SK-N-SH treated with all-trans-retinoic acid at 6 μM for 48 hours (cell line): ENCODE data around the gene KAZALD1.

Experiments used
- ATAC-seq: fragments of 200-7000 bp; cut with Tn5 transposase; 3 replicates; pipeline ENCODE4 v1.9.1; 2020; ENCODE audit warnings: mild to moderate bottlenecking, moderate library complexity
- ARNTL ChIP-seq: fragments of 450-650 bp; formaldehyde crosslinking; IDR thresholded peaks from 2 replicates; pipeline ENCODE4 v1.5.0; 2020; ENCODE audit warnings: low read depth, mild to moderate bottlenecking, moderate library complexity, borderline replicate concordance
- BACH2 ChIP-seq: fragments of 250-450 bp; sonication (Bioruptor Pico); IDR thresholded peaks from 2 replicates; pipeline ENCODE4 v1.9.0; 2021; ENCODE audit warnings: mild to moderate bottlenecking, borderline replicate concordance
- CREB5 ChIP-seq: fragments of 250-450 bp; sonication (Bioruptor Pico); IDR thresholded peaks from 2 replicates; pipeline ENCODE4 v1.5.1; 2020; ENCODE audit warnings: low read depth, mild to moderate bottlenecking, moderate library complexity
- CSRNP3 ChIP-seq: fragments of 250-450 bp; sonication (Bioruptor Pico); IDR thresholded peaks from 2 replicates; pipeline ENCODE4 v1.5.1; 2021; ENCODE audit warnings: mild to moderate bottlenecking, moderate library complexity
- ESRRG ChIP-seq: fragments of 250-450 bp; sonication (Bioruptor Pico); IDR thresholded peaks from 2 replicates; pipeline ENCODE4 v1.6.1; 2021; ENCODE audit warnings: mild to moderate bottlenecking
- ISL1 ChIP-seq: fragments of 250-450 bp; sonication (Bioruptor Pico); IDR thresholded peaks from 2 replicates; pipeline ENCODE4 v2.1.2; 2022; ENCODE audit warnings: mild to moderate bottlenecking, moderate library complexity
- PATZ1 ChIP-seq: fragments of 250-450 bp; sonication (Bioruptor Pico); IDR thresholded peaks from 2 replicates; pipeline ENCODE4 v1.8.0; 2020; ENCODE audit warnings: mild to moderate bottlenecking, moderate library complexity, borderline replicate concordance
- PPARA ChIP-seq: fragments of 250-450 bp; sonication (Bioruptor Pico); IDR thresholded peaks from 2 replicates; pipeline ENCODE4 v1.5.0; 2020; ENCODE audit warnings: mild to moderate bottlenecking, borderline replicate concordance
- RARB ChIP-seq: fragments of 250-450 bp; sonication (Bioruptor Pico); IDR thresholded peaks from 2 replicates; pipeline ENCODE4 v1.8.0; 2021; ENCODE audit warnings: mild to moderate bottlenecking, moderate library complexity
- SNAI2 ChIP-seq: fragments of 250-450 bp; sonication (Bioruptor Pico); IDR thresholded peaks from 2 replicates; pipeline ENCODE4 v1.5.0; 2020; ENCODE audit warnings: mild to moderate bottlenecking, moderate library complexity
- TCF4 ChIP-seq: fragments of 250-450 bp; sonication (Bioruptor Pico); IDR thresholded peaks from 2 replicates; pipeline ENCODE4 v1.8.0; 2021; ENCODE audit warnings: mild to moderate bottlenecking, moderate library complexity, borderline replicate concordance
- TOX ChIP-seq: fragments of 250-450 bp; sonication (Bioruptor Pico); IDR thresholded peaks from 2 replicates; pipeline ENCODE4 v1.8.0; 2021; ENCODE audit warnings: mild to moderate bottlenecking, moderate library complexity, borderline replicate concordance
- TSHZ2 ChIP-seq: fragments of 250-450 bp; sonication (Bioruptor Pico); IDR thresholded peaks from 2 replicates; pipeline ENCODE4 v1.5.0; 2020; ENCODE audit warnings: mild to moderate bottlenecking, moderate library complexity
- ZNF565 ChIP-seq: fragments of 450-650 bp; formaldehyde crosslinking; conservative IDR thresholded peaks from 2 replicates; pipeline ENCODE4 v1.5.0; 2020; ENCODE audit warnings: low read depth, mild to moderate bottlenecking, moderate library complexity
- ZNF70 ChIP-seq: fragments of 450-650 bp; formaldehyde crosslinking; IDR thresholded peaks from 2 replicates; pipeline ENCODE4 v1.5.0; 2020; ENCODE audit warnings: mild to moderate bottlenecking, moderate library complexity
- ZNF8 ChIP-seq: fragments of 450-650 bp; formaldehyde crosslinking; IDR thresholded peaks from 2 replicates; pipeline ENCODE4 v1.5.0; 2020; ENCODE audit warnings: mild to moderate bottlenecking, moderate library complexity

KAZALD1 gene

GRCh38 chr10:101027106-101027720 lies 34.6 kb upstream of the KAZALD1 start:
- ATAC-seq: no peak
- TF ChIP-seq ZNF8 (CRISPR knock-in tag): no peak
- no peak for TF ChIP-seq SNAI2 (CRISPR knock-in tag)
- no peak for TF ChIP-seq ZNF70 (CRISPR knock-in tag)
- no peak for TF ChIP-seq ESRRG (CRISPR knock-in tag)
- TF ChIP-seq TSHZ2: no peak
- no peak for TF ChIP-seq ISL1 (CRISPR knock-in tag)
- TF ChIP-seq RARB (CRISPR knock-in tag): no peak
- no peak for TF ChIP-seq ARNTL (CRISPR knock-in tag)
- TF ChIP-seq BACH2 (CRISPR knock-in tag): no peak
- no peak for TF ChIP-seq PPARA
- no peak for TF ChIP-seq TCF4 (CRISPR knock-in tag)
- no peak for TF ChIP-seq TOX (CRISPR knock-in tag)
- no peak for TF ChIP-seq ZNF565
- TF ChIP-seq CREB5 (CRISPR knock-in tag): no peak
- no peak for TF ChIP-seq CSRNP3 (CRISPR knock-in tag)
- no peak for TF ChIP-seq PATZ1 (CRISPR knock-in tag)

- no peak for ATAC-seq
Measured at GRCh38 chr10:101028446-101029337, 33.1 kb upstream of the KAZALD1 start.

More at GRCh38 chr10:101028446-101029337, 33.1 kb upstream of the KAZALD1 start:
- TF ChIP-seq PATZ1 (CRISPR knock-in tag): no peak
- TF ChIP-seq SNAI2 (CRISPR knock-in tag): no peak
- TF ChIP-seq, all 23 proteins: peak for 0
